Neural cell (in vitro differentiated cells): Measurements from ENCODE around the gene CNTFR. TPM values are rescaled to one million over a fixed set of nuclear protein-coding genes. Genes with fewer than 3 reads are reported as not detected.

Experiments
- H2AFZ ChIP-seq: fragments of 200-600, 300-800 bp; sonication (generic), shearing (Covaris generic); 2 replicates; pipeline ENCODE4 v1.6.0; 2014; ENCODE audit warnings: low read depth, mild to moderate bottlenecking, antibody characterized with exemption, low read length, moderate library complexity
- H3F3A ChIP-seq: fragments of 200-600 bp; shearing (Covaris generic); 2 replicates; pipeline ENCODE4 v1.6.1; 2016; ENCODE audit warnings: mild to moderate bottlenecking, moderate library complexity, mixed read lengths, antibody characterized with exemption, low read length; ENCODE audit not compliant: insufficient read depth, poor library complexity, severe bottlenecking
- H3K27ac ChIP-seq: fragments of 200-600, 300-800 bp; sonication (generic), shearing (Covaris generic); 2 replicates; pipeline ENCODE4 v1.5.1; 2014; ENCODE audit warnings: mild to moderate bottlenecking, low read length, moderate library complexity
- H3K27me3 ChIP-seq: fragments of 300-800, 200-600 bp; sonication (generic), shearing (Covaris generic); 2 replicates; pipeline ENCODE4 v1.6.0; 2014; ENCODE audit warnings: mild to moderate bottlenecking, low read depth, low read length, moderate library complexity; ENCODE audit not compliant: insufficient read depth
- H3K36me3 ChIP-seq: fragments of 300-800, 200-600 bp; sonication (generic), shearing (Covaris generic); 2 replicates; pipeline ENCODE4 v1.5.1; 2014; ENCODE audit warnings: mild to moderate bottlenecking, antibody characterized with exemption, low read length, moderate library complexity; ENCODE audit not compliant: insufficient read depth
- H3K4me2 ChIP-seq: fragments of 300-800, 200-600 bp; sonication (generic), shearing (Covaris generic); 2 replicates; pipeline ENCODE4 v1.6.0; 2014; ENCODE audit warnings: mild to moderate bottlenecking, low read length
- H3K4me3 ChIP-seq: fragments of 300-800, 200-600 bp; sonication (generic), shearing (Covaris generic); 2 replicates; pipeline ENCODE4 v1.5.1; 2014; ENCODE audit warnings: mild to moderate bottlenecking, low read length, moderate library complexity
- H3K79me2 ChIP-seq: fragments of 200-600 bp; shearing (Covaris generic); replicated peaks from 2 replicates; pipeline ENCODE4 v1.6.0; 2014; ENCODE audit warnings: mild to moderate bottlenecking, low read length, moderate library complexity; ENCODE audit not compliant: insufficient read depth
- H3K9ac ChIP-seq: fragments of 300-800, 200-600 bp; sonication (generic), shearing (Covaris generic); 2 replicates; pipeline ENCODE4 v1.6.1; 2016; ENCODE audit warnings: mild to moderate bottlenecking, low read length, mixed read lengths
- H3K9me2 ChIP-seq: fragments of 200-600 bp; shearing (Covaris generic); 2 replicates; pipeline ENCODE4 v1.6.1; 2016; ENCODE audit warnings: mild to moderate bottlenecking, low read length, mixed read lengths; ENCODE audit not compliant: insufficient read depth
- H3K9me3 ChIP-seq: fragments of 200-600, 300-800 bp; sonication (generic), shearing (Covaris generic); 2 replicates; pipeline ENCODE4 v1.6.1; 2016; ENCODE audit warnings: mild to moderate bottlenecking, mixed run types, low read length, moderate library complexity, mixed read lengths
- H4K20me1 ChIP-seq: fragments of 200-600 bp; shearing (Covaris generic); 2 replicates; pipeline ENCODE4 v1.6.1; 2016; ENCODE audit warnings: mild to moderate bottlenecking, mixed run types; ENCODE audit not compliant: insufficient read depth
- EP300 ChIP-seq: fragments of 450-650 bp; conservative IDR thresholded peaks from 2 replicates; pipeline ENCODE4 v1.6.1; 2014; ENCODE audit warnings: antibody characterized with exemption, mild to moderate bottlenecking, moderate library complexity; ENCODE audit not compliant: poor library complexity, severe bottlenecking
- EZH2 ChIP-seq: fragments of 200-600, 300-800 bp; shearing (Covaris generic), sonication (generic); IDR thresholded peaks from 2 replicates; pipeline ENCODE4 v1.6.1; 2014; ENCODE audit warnings: antibody characterized with exemption, low read length, borderline replicate concordance, mild to moderate bottlenecking; ENCODE audit not compliant: insufficient read depth, poor library complexity, severe bottlenecking
- MXI1 ChIP-seq: fragments of 450-650 bp; conservative IDR thresholded peaks from 2 replicates; pipeline ENCODE4 v1.6.1; 2014; ENCODE audit warnings: antibody characterized with exemption, mild to moderate bottlenecking; ENCODE audit not compliant: poor library complexity, severe bottlenecking
- POLR2AphosphoS5 ChIP-seq: IDR thresholded peaks from 2 replicates; pipeline ENCODE4 v1.6.1; 2012
- REST ChIP-seq: IDR thresholded peaks from 2 replicates; pipeline ENCODE4 v1.6.1; 2012; ENCODE audit warnings: borderline replicate concordance
- SMC3 ChIP-seq: fragments of 450-650 bp; conservative IDR thresholded peaks from 2 replicates; pipeline ENCODE4 v1.6.1; 2014; ENCODE audit warnings: antibody characterized with exemption, mild to moderate bottlenecking, moderate library complexity; ENCODE audit not compliant: poor library complexity
- TAF1 ChIP-seq: IDR thresholded peaks from 2 replicates; pipeline ENCODE4 v1.6.1; 2012; ENCODE audit warnings: low read depth
- polyA plus RNA-seq: library from polyadenylated mRNA; depleted of rRNA; stranded (reverse); fragments of >200 nt; gene quantifications from 2 replicates; pipeline ENCODE4 v1.2.3, GENCODE V29; 2014

CNTFR gene
- polyA plus RNA-seq, 1 donor from 2014 or later, result 19.0 TPM

DNA sequence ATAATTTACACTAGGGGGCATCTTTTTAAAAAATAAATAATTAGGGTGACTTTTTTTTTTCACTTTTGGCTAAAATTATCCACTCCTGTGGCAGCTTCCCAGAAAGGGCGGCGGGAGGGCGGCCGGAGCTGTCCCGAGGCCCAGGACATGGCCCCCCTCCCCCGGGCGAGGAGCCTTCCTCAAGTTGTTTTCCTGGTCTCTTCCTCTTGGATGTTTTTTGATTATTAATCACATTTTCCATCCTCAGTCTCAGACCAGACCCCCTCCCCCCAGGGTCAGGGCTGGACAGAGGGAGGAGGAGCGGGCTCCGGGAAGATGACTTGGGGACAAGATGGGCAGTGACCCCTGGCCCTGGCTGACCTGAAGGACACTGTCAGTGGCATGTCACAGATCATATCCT lies 4.7 kb upstream of the CNTFR start:
- H3K36me3 ChIP-seq, result no peaks in the 10 kb centered on the region
- H3K27me3 ChIP-seq, result peaks cover 26% of the 10 kb centered on the region
- H3K9ac ChIP-seq, result no peak overlapping the region
- TF ChIP-seq POLR2AphosphoS5, result no peak
- no peak overlapping the region for H3K4me2 ChIP-seq
- no peak overlapping the region for H3K27ac ChIP-seq
- peaks cover 2% of the 10 kb centered on the region for H3K79me2 ChIP-seq
- no peaks in the 10 kb centered on the region for H3K9me3 ChIP-seq
- H3K9me2 ChIP-seq, result no peaks in the 10 kb centered on the region
- no peak overlapping the region for H3K4me3 ChIP-seq
- H4K20me1 ChIP-seq, result no peaks in the 10 kb centered on the region
- H3F3A ChIP-seq, result no peaks in the 10 kb centered on the region
- no peak overlapping the region for H2AFZ ChIP-seq

- Histone ChIP-seq H3K9me3 (no peaks in the 10 kb centered on the region), H3K27me3 (peaks cover 26% of the 10 kb centered on the region), H3K9me2 (no peaks in the 10 kb centered on the region), H3K36me3 (no peaks in the 10 kb centered on the region), H3F3A (no peaks in the 10 kb centered on the region), H3K27ac (no peak overlapping the region), H3K4me2 (no peak overlapping the region), H3K79me2 (peaks cover 13% of the 10 kb centered on the region), H3K4me3 (no peak overlapping the region), H3K9ac (no peak overlapping the region), H2AFZ (no peak overlapping the region), H4K20me1 (no peaks in the 10 kb centered on the region)
- TF ChIP-seq EZH2, result no peak
- no peak for TF ChIP-seq REST
Observed at GRCh38 chr9:34592895-34593601, 3.5 kb upstream of the CNTFR start.

DNA sequence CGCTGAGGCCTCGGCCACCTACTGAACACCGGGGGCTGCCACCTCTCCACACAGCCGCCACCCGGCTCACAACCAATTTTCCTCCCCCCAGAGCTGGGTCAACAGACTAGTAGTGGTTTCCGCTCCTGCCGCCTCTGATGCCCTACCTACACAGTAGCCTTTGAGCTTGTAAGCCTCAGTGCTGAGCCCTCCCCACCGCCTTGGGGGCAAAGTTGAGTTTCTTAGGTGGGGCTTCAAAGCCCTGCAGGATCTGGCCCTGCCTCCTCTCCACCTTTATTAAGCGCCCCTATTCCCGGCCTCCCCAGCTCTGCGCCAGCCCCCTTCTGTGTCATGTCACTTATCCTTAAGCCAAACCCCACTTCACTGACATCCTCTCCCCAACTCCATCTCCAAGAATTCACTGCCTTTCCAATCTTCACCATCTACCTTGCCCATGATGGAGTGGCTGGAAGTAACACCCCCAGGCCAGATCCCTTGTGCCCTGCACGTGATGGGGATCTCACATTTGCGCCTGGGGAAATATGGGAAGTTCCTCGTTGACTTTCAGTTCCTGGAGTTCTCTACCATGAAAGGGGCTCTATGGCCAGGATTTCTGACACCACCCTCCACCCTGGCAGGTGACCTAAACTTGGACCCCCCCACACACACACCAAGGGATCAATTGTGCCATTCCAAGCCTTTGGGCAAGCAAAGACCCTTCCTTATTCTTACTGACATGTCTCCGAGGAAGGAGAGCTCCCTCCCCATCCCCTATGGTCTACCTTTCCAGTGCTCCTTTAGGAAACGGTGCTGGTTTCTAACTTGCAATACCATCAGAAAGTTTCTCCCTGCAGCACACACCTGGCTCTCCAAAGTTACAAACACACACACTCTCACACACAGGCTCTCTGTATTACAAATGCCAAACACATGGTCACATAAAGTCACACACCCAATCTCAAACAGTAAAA lies 2.7 kb upstream of the CNTFR start:
- H3K9me3 ChIP-seq, result no peaks in the 10 kb centered on the region
- peak overlapping the region; percentile 63 for H3K4me3 ChIP-seq
- no peak overlapping the region for H3K27ac ChIP-seq
- peaks cover 22% of the 10 kb centered on the region for H3K79me2 ChIP-seq
- no peaks in the 10 kb centered on the region for H3F3A ChIP-seq
- H3K36me3 ChIP-seq, result no peaks in the 10 kb centered on the region
- H3K9me2 ChIP-seq, result no peaks in the 10 kb centered on the region
- peak overlapping the region; percentile 43 for H3K9ac ChIP-seq
- H3K27me3 ChIP-seq, result peaks cover 26% of the 10 kb centered on the region
- H4K20me1 ChIP-seq, result no peaks in the 10 kb centered on the region
- no peak overlapping the region for H3K4me2 ChIP-seq
- no peak overlapping the region for H2AFZ ChIP-seq
- no peak for TF ChIP-seq TAF1
- TF ChIP-seq EP300, result no peak
- no peak for TF ChIP-seq REST
- no peak for TF ChIP-seq SMC3
- TF ChIP-seq EZH2, result no peak
- TF ChIP-seq MXI1, result no peak
- TF ChIP-seq POLR2AphosphoS5, result no peak
